HUES64 (cell line): ENCODE data around the gene SLC6A13.

Source experiments
- H3K27ac ChIP-seq: 2 replicates; pipeline ENCODE4 v1.7.0; 2013; ENCODE audit warnings: low read depth, low read length, inconsistent platforms
- H3K27me3 ChIP-seq: 2 replicates; pipeline ENCODE4 v1.6.1; 2013; ENCODE audit warnings: mild to moderate bottlenecking, low read length; ENCODE audit not compliant: insufficient read depth
- H3K36me3 ChIP-seq: 2 replicates; pipeline ENCODE4 v1.6.1; 2013; ENCODE audit warnings: mild to moderate bottlenecking, low read length; ENCODE audit not compliant: insufficient read depth
- H3K4me1 ChIP-seq: 2 replicates; pipeline ENCODE4 v1.6.1; 2013; ENCODE audit warnings: mild to moderate bottlenecking, low read length, moderate library complexity; ENCODE audit not compliant: insufficient read depth
- H3K4me3 ChIP-seq: 2 replicates; pipeline ENCODE4 v1.5.1; 2013; ENCODE audit warnings: mild to moderate bottlenecking, low read length, moderate library complexity
- H3K9ac ChIP-seq: 2 replicates; pipeline ENCODE4 v1.6.1; 2013; ENCODE audit warnings: mild to moderate bottlenecking, low read depth, low read length
- H3K9me3 ChIP-seq: 2 replicates; pipeline ENCODE4 v1.6.1; 2013; ENCODE audit warnings: low read depth, low read length; ENCODE audit not compliant: insufficient read depth
- WGBS: fragments of 150-250, 120-280 bp; methylation state at CpG from one replicate; pipeline ENCODE4 v1.1.7; 2013; ENCODE audit warnings: missing lambda C conversion rate; 5-methylcytosine and 5-hydroxymethylcytosine counted together

SLC6A13 gene

GRCh38 chr12:233615-233968 is 29.0 kb downstream of the SLC6A13 start:
- Histone ChIP-seq H3K9ac (no peak overlapping the region), H3K9me3 (peaks cover 15% of the 10 kb centered on the region), H3K36me3 (no peaks in the 10 kb centered on the region), H3K27me3 (peaks cover 5% of the 10 kb centered on the region; the same call in 1 of the 2 replicates), H3K4me3 (no peak overlapping the region), H3K27ac (no peak overlapping the region), H3K4me1 (peaks cover 9% of the 10 kb centered on the region; the same call in 1 of the 2 replicates)
- WGBS: 92% methylated on average over 3 of the region's 3 CpGs

DNA sequence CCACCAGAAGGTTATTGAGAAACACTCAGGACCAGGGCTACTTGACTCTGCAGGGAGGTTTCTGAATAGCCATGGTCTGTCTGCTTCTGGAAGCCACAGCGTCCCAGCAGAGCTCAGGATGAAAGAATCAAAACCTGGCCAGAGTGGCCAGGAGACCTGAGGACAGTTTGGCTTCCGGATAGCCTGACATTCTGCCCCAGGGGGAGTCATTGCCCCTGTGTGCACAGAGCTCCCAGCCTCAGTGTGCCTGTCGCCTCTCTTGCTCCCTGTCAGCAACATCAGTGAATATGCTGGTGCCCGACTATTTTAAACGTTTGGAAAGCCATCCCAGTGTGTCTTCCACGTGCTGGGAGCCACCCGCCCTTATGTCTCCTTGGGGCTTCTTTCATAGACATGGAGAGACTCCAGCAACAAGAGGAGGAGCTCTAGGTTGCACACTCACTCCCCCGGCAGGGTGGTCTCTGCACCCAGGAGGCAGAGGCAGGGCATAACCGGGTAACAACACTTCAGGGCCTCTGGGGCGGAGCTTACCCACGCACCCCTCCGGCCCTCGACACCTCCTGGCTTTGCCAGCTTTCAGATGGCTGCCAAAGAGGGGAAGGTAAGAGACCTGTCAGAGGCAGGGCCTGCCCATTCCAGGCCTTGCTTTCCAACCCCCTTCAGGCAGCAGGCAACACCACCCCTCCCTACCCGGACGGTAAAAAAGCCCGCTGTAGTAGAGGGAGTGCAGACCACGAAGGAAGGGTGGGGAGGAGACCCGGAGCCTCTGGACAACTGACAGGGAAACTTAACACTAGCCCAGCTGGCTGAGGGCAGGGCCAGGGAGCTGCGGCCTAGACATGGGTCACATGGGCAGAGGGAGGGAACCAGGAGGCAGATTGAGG is 29.7 kb downstream of the SLC6A13 start:
- H3K27ac ChIP-seq: no peak overlapping the region
- peaks cover 9% of the 10 kb centered on the region; the same call in 1 of the 2 replicates for H3K4me1 ChIP-seq
- H3K4me3 ChIP-seq: no peak overlapping the region
- H3K36me3 ChIP-seq: no peaks in the 10 kb centered on the region
- peaks cover 5% of the 10 kb centered on the region; the same call in 1 of the 2 replicates for H3K27me3 ChIP-seq
- H3K9ac ChIP-seq: no peak overlapping the region
- WGBS: 72% methylated on average over 19 of the region's 19 CpGs
- H3K9me3 ChIP-seq: peaks cover 15% of the 10 kb centered on the region

DNA sequence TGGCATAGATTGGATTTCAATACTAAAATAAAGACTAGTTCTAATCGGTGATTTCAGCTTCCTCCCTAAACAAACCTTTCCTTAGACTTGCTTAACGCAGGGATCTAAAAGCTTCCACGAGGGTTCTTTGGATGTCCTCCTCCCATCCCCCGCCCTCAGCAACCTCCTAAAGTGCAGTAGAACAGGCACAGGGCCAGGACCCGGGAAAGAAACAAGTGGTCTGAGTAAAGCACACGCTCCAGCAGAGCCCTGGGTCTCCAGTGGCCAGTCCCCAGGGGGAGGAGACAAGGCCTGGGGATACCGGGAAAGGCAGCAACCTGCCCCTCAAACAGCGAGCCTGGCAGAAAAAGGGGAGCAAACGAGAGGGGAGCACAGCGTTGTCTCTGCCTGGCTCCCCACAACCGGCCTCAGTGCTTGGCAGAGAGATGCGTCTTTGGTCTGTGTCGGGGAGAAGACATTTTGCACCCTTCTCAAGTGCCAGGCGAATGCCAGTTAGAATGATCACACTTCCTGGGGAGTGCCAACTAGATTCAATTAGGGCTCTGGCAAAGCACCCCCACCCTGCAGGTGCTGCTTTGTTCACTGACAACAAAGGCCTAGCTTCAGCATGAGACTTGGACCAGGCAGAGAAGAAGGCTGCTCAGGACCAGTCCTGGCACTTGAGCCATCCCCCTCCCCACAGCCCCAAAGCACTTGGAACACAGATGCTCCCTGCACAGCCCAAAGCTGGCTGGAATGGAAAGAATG is 31.5 kb downstream of the SLC6A13 start:
- 73% methylated on average over 14 of the region's 14 CpGs for WGBS

DNA sequence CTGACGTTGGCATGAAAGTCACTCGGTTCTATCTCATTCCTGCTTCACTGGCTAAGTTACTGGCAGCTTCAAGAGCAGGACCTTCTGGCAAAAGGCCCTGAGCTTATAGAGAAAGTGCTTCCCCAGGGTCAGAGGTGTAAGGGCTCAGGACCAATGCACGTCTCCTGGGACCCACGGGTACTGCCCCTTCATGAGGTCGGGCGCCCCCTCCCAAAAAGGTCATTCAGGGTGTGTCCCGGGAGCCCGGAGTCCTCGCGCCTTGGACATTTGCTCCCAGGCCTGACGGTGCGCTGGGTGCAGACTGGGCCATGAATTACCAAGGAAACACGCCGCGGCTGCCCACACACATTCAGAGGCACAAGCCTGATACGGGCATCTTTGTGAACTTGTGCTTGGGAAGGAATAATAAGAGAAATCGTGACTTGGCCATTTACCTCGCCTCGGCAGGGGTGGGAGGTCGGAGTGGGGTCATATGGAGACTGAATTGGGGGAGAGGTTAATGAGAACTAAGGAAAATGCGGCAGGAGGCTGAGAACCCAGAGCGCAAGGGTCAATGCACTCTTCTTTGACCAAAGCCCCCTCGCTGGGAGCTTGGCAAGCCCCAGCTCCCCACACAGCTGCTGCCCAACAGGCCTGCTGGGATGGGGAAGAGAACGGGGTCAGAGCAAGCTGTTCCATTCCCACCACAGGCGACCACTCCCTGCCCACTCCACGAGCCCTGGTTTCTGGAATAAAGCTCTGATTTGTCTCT is 33.0 kb downstream of the SLC6A13 start:
- peaks cover 9% of the 10 kb centered on the region; the same call in 1 of the 2 replicates for H3K4me1 ChIP-seq
- no peaks in the 10 kb centered on the region for H3K9me3 ChIP-seq
- H3K36me3 ChIP-seq: no peaks in the 10 kb centered on the region
- no peak overlapping the region for H3K4me3 ChIP-seq
- no peak overlapping the region for H3K9ac ChIP-seq
- WGBS: 75% methylated on average over 26 of the region's 26 CpGs
- no peak overlapping the region for H3K27ac ChIP-seq
- peaks cover 5% of the 10 kb centered on the region; the same call in 1 of the 2 replicates for H3K27me3 ChIP-seq

More for the DNA sequence above, 31.5 kb downstream of the SLC6A13 start:
- Histone ChIP-seq H3K4me1 (peaks cover 9% of the 10 kb centered on the region; the same call in 1 of the 2 replicates), H3K9ac (no peak overlapping the region), H3K9me3 (peaks cover 7% of the 10 kb centered on the region), H3K27ac (no peak overlapping the region), H3K36me3 (no peaks in the 10 kb centered on the region), H3K27me3 (peaks cover 5% of the 10 kb centered on the region; the same call in 1 of the 2 replicates), H3K4me3 (no peak overlapping the region)

DNA sequence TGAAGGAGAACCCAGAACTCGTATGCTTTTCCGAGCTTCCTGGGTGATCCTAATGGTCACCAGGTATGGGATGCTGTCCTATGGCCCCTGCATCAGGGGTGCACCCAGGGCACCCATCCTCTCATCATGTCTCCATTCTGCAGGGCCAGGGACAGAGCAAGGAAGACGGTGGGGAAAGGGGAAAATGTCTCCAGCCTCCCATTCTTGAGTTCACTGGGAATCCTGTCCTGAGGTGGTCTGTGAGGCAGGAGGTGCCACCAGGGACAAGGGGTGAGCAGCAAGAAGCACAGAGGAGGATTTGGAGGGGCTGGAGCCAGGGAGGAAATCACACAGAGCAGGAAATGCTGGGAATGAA is 33.8 kb downstream of the SLC6A13 start:
- Histone ChIP-seq H3K9me3 (no peaks in the 10 kb centered on the region), H3K9ac (no peak overlapping the region), H3K27me3 (peaks cover 5% of the 10 kb centered on the region; the same call in 1 of the 2 replicates), H3K4me1 (peaks cover 9% of the 10 kb centered on the region; the same call in 1 of the 2 replicates), H3K36me3 (no peaks in the 10 kb centered on the region), H3K4me3 (no peak overlapping the region), H3K27ac (no peak overlapping the region)
- WGBS: 93% methylated on average over 3 of the region's 3 CpGs

DNA sequence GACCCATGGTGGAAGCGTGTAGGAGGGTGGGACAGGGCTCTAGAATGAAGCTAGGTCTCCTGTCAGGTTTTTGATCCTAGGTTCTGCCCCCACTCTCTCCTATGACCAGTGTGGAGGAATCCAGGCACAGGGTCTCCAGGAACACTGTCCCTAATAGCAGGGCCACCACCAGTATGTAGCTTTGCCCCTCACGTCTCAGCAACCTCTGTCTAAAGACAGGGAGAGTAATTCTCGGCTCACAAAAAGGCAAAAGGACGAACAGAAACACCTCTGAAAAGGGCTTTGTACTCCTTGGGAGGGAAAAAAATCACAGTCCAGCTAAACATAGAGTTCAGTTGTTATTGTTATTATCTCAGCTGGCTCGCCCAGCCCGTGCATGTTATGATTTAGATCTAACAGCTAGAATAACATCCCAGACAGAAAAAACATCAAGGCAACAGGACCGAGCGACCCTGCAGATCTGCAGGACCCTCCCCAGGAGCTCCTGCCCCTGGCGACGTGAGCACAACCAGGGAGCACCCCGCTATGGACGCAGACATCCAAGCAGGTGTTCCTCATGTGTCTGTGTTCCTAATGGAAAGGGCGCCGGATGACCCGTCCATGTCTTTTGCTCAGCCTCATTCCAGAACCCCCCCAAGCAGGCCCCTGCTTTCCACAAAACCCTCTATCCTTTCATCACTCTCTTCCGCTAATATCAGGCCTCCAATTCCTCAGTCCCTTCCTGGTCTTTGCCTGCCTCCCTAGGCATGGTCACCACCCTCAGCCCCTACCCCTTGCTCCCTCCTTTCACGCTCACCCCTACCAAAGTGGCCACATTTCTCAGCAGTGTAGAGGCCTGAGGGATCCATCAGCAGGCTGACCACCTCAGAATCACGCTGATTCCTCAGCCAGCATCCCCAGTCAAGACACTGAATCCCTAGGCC is 34.5 kb downstream of the SLC6A13 start:
- Histone ChIP-seq H3K27ac (no peak overlapping the region), H3K36me3 (no peaks in the 10 kb centered on the region), H3K9ac (no peak overlapping the region), H3K9me3 (no peaks in the 10 kb centered on the region), H3K27me3 (peaks cover 5% of the 10 kb centered on the region; the same call in 1 of the 2 replicates), H3K4me1 (peaks cover 9% of the 10 kb centered on the region; the same call in 1 of the 2 replicates), H3K4me3 (no peak overlapping the region)
- 94% methylated on average over 18 of the region's 18 CpGs for WGBS

DNA sequence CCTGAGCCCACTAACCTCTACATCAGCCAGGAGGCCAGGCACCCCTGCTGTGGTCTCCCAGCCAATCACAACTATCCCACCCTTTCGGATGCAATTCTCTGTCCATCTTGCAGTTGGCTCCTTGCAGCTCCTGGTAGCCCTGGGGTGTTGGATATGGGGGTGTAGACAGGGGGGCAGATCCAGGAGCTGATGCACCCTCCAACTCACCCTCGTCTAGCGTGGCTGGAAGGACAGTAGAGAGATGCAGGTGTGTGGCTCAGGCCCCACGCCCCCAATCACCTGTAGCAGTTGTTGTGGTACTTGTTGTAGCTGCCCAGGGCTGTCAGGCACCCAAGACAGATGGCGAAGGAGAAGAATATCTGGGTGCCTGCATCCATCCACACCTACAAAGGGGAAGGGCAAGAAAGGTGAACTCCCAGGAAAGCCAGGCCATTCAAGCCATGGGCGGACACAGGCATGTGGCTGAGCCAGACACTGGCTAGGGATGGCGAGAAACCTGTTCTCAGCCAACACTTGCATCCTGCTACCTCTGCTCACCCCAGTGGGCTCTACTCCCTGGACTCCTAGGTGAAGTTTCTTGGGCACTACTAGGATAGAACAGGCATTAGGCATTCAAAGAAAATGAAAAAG is 35.2 kb downstream of the SLC6A13 start:
- Histone ChIP-seq H3K9me3 (no peaks in the 10 kb centered on the region), H3K36me3 (no peaks in the 10 kb centered on the region), H3K27me3 (peaks cover 5% of the 10 kb centered on the region; the same call in 1 of the 2 replicates), H3K9ac (no peak overlapping the region), H3K27ac (no peak overlapping the region), H3K4me3 (no peak overlapping the region), H3K4me1 (peaks cover 9% of the 10 kb centered on the region; the same call in 1 of the 2 replicates)
- WGBS: 95% methylated on average over 7 of the region's 7 CpGs

GRCh38 chr12:226401-226800 is 36.2 kb downstream of the SLC6A13 start:
- Histone ChIP-seq H3K27me3 (peaks cover 5% of the 10 kb centered on the region; the same call in 1 of the 2 replicates), H3K9me3 (no peaks in the 10 kb centered on the region), H3K36me3 (no peaks in the 10 kb centered on the region), H3K4me3 (no peak overlapping the region), H3K27ac (no peak overlapping the region), H3K9ac (no peak overlapping the region), H3K4me1 (peaks cover 9% of the 10 kb centered on the region; the same call in 1 of the 2 replicates)
- 88% methylated on average over 14 of the region's 14 CpGs for WGBS

- 93% methylated on average over 18 of the region's 18 CpGs for WGBS
- Histone ChIP-seq H3K27me3 (peaks cover 5% of the 10 kb centered on the region; the same call in 1 of the 2 replicates), H3K9me3 (no peaks in the 10 kb centered on the region), H3K4me3 (no peak overlapping the region), H3K9ac (no peak overlapping the region), H3K36me3 (no peaks in the 10 kb centered on the region), H3K27ac (no peak overlapping the region), H3K4me1 (peaks cover 2% of the 10 kb centered on the region; the same call in 1 of the 2 replicates)
These were observed 37.6 kb downstream of the SLC6A13 start for GRCh38 chr12:225012-225411.
